HuH-7.5 (cell line): ENCODE data around the gene MIF.
"Not testable (repeated sequence)": the region's sequence is repeated elsewhere in the genome, so short reads cannot be mapped to it uniquely, and the experiment has no call there.

Experiments used
- DNase-seq: peaks from one replicate; pipeline ENCODE4 v3.0.0; 2011; ENCODE audit warnings: low spot score

MIF gene

GRCh38 chr22:23903328-23903971, 9.3 kb downstream of the MIF start:
- no peak for DNase-seq

GRCh38 chr22:23904573-23905254, 10.5 kb downstream of the MIF start:
- DNase-seq: no peak

- DNase-seq: no peak
These were observed 12.5 kb downstream of the MIF start for GRCh38 chr22:23906641-23907040.

GRCh38 chr22:23907423-23907822, 13.2 kb downstream of the MIF start:
- not testable (repeated sequence) for DNase-seq

GRCh38 chr22:23908587-23909205, 14.5 kb downstream of the MIF start:
- no peak for DNase-seq

- DNase-seq: no peak
These were observed 15.2 kb downstream of the MIF start for GRCh38 chr22:23909296-23909898.

GRCh38 chr22:23910496-23911190, 16.5 kb downstream of the MIF start:
- DNase-seq: no peak

- DNase-seq: no peak
These were observed 17.3 kb downstream of the MIF start for GRCh38 chr22:23911318-23911980.

GRCh38 chr22:23912293-23912903, 18.2 kb downstream of the MIF start:
- no peak for DNase-seq

- no peak for DNase-seq
These were observed 19.1 kb downstream of the MIF start for GRCh38 chr22:23913306-23913660.

- peak; percentile 77 for DNase-seq
These were observed 19.6 kb downstream of the MIF start for GRCh38 chr22:23913661-23914353.

- no peak for DNase-seq
These were observed 21.1 kb downstream of the MIF start for GRCh38 chr22:23915290-23915689.

- DNase-seq: not testable (repeated sequence)
These were observed 26.1 kb downstream of the MIF start for GRCh38 chr22:23920267-23920611.

- DNase-seq: not testable (repeated sequence)
These were observed 27.5 kb downstream of the MIF start for GRCh38 chr22:23921586-23922201.

- DNase-seq: no peak
These were observed 28.7 kb downstream of the MIF start for GRCh38 chr22:23922921-23923320.

- no peak for DNase-seq
These were observed 30.9 kb downstream of the MIF start for GRCh38 chr22:23925020-23925606.

GRCh38 chr22:23926561-23926960, 32.4 kb downstream of the MIF start:
- DNase-seq: no peak

- DNase-seq: no peak
These were observed 44.3 kb downstream of the MIF start for GRCh38 chr22:23938328-23939016.

- no peak for DNase-seq
These were observed 44.8 kb downstream of the MIF start for GRCh38 chr22:23939017-23939357.

GRCh38 chr22:23940166-23940565, 46.0 kb downstream of the MIF start:
- not testable (repeated sequence) for DNase-seq
